SU-DHL-6 (cell line): ENCODE results near the gene CREG1.

Experiments
- CTCF ChIP-seq: fragments of 200-600 bp; sonication (generic); IDR thresholded peaks from one replicate; pipeline ENCODE4 v1.5.1; 2017; ENCODE audit warnings: antibody characterized with exemption, mild to moderate bottlenecking, low read length, moderate library complexity; ENCODE audit not compliant: insufficient read depth, poor library complexity, severe bottlenecking
- EZH2phosphoT487 ChIP-seq: fragments of 200-600 bp; sonication (generic), shearing (Covaris generic); conservative IDR thresholded peaks from 2 replicates; pipeline ENCODE4 v1.6.1; 2018; ENCODE audit warnings: mild to moderate bottlenecking, antibody characterized with exemption, low read length, moderate library complexity, mixed read lengths

GRCh38 chr1:167529829-167530474, 23.6 kb downstream of the CREG1 start:
- TF ChIP-seq CTCF = no peak
- TF ChIP-seq EZH2phosphoT487 = no peak
